IMR-90 (cell line): Measurements from ENCODE around the gene CDC34. TPM values are rescaled to one million over a fixed set of nuclear protein-coding genes. Genes with fewer than 3 reads are reported as not detected.

Experiments used
- ATAC-seq: fragments of 200-7000 bp; cut with Tn5 transposase; 2 replicates; pipeline ENCODE4 v1.9.1; 2020; ENCODE audit warnings: low read depth, mild to moderate bottlenecking, moderate library complexity
- BruUV-seq: library from RNA; stranded (reverse); fragments of 400-500 nt; replicated peaks from 2 replicates; lab custom pipeline; 2021; lab: Mats Ljungman, UMichigan
- CTCF ChIA-PET: fragments of 300-600 bp; formaldehyde crosslinking; extraction: SDS; loops from one replicate; lab custom pipeline; 2021; ENCODE audit warnings: antibody characterized with exemption; lab: Yijun Ruan, JAX
- POLR2A ChIA-PET: fragments of 300-600 bp; sonication (Branson Sonifier 250); formaldehyde crosslinking; loops from one replicate; lab custom pipeline; 2022; ENCODE audit warnings: antibody characterized with exemption; ENCODE audit not compliant: unreplicated experiment; lab: Charles Lee
- DNase-seq: peaks from one replicate; pipeline ENCODE4 v3.0.0; 2013
- H2AFZ ChIP-seq: replicated peaks from 2 replicates; pipeline ENCODE3; 2013; ENCODE audit warnings: low read length, mild to moderate bottlenecking; ENCODE audit not compliant: poor library complexity
- H2AK5ac ChIP-seq: 2 replicates; pipeline ENCODE4 v1.6.1; 2013; ENCODE audit warnings: low read depth, low read length, inconsistent platforms
- H2AK9ac ChIP-seq: replicated peaks from 2 replicates; pipeline ENCODE3; 2013; ENCODE audit warnings: mild to moderate bottlenecking, low read depth, low read length, moderate library complexity; ENCODE audit not compliant: poor library complexity
- H2BK120ac ChIP-seq: 2 replicates; pipeline ENCODE4 v1.6.1; 2013; ENCODE audit warnings: low read depth, low read length, inconsistent platforms
- H2BK15ac ChIP-seq: 3 replicates; pipeline ENCODE4 v1.6.1; 2013; ENCODE audit warnings: low read depth, low read length, inconsistent platforms
- H2BK20ac ChIP-seq: 2 replicates; pipeline ENCODE4 v1.6.1; 2013; ENCODE audit warnings: low read depth, mild to moderate bottlenecking, inconsistent platforms, low read length, moderate library complexity
- H2BK5ac ChIP-seq: 2 replicates; pipeline ENCODE4 v1.6.1; 2013; ENCODE audit warnings: mild to moderate bottlenecking, low read depth, low read length, inconsistent platforms; ENCODE audit not compliant: poor library complexity, severe bottlenecking
- H3K14ac ChIP-seq: replicated peaks from 2 replicates; pipeline ENCODE4 v1.6.1; 2013; ENCODE audit warnings: low read depth, low read length, inconsistent platforms
- H3K18ac ChIP-seq: 2 replicates; pipeline ENCODE4 v1.6.1; 2013; ENCODE audit warnings: low read depth, low read length, control low read depth
- H3K23ac ChIP-seq: 2 replicates; pipeline ENCODE4 v1.6.1; 2013; ENCODE audit warnings: low read depth, low read length, inconsistent platforms
- H3K27ac ChIP-seq: 2 replicates; pipeline ENCODE4 v1.5.1; 2013; ENCODE audit warnings: mild to moderate bottlenecking, control low read depth, low read length; ENCODE audit not compliant: insufficient read depth
- H3K27me3 ChIP-seq: 2 replicates; pipeline ENCODE4 v1.6.1; 2013; ENCODE audit warnings: low read length; ENCODE audit not compliant: control insufficient read depth, insufficient read depth
- H3K36me3 ChIP-seq: 2 replicates; pipeline ENCODE4 v1.6.1; 2013; ENCODE audit warnings: low read length, mixed read lengths; ENCODE audit not compliant: control insufficient read depth, insufficient read depth
- H3K4ac ChIP-seq: 2 replicates; pipeline ENCODE4 v1.6.1; 2013; ENCODE audit warnings: low read depth, low read length, inconsistent platforms
- H3K4me1 ChIP-seq: 2 replicates; pipeline ENCODE4 v1.6.1; 2013; ENCODE audit warnings: low read length, mixed read lengths; ENCODE audit not compliant: control insufficient read depth, insufficient read depth
- H3K4me2 ChIP-seq: 2 replicates; pipeline ENCODE4 v1.6.1; 2013; ENCODE audit warnings: low read depth, mild to moderate bottlenecking, control low read depth, low read length, moderate library complexity
- H3K4me3 ChIP-seq: 2 replicates; pipeline ENCODE4 v1.5.1; 2013; ENCODE audit warnings: low read depth, mild to moderate bottlenecking, control low read depth, low read length, moderate library complexity; ENCODE audit not compliant: insufficient read depth
- H3K56ac ChIP-seq: 2 replicates; pipeline ENCODE4 v1.6.1; 2013; ENCODE audit warnings: low read length, inconsistent platforms; ENCODE audit not compliant: insufficient read depth; ENCODE audit errors: extremely low read depth
- H3K79me1 ChIP-seq, 2 experiments: 2 replicates each; pipeline ENCODE4 v1.6.1; 2013; ENCODE audit warnings: low read length in 2 of 2, inconsistent platforms in 1 of 2, low read depth in 1 of 2
- H3K9ac ChIP-seq: 2 replicates; pipeline ENCODE4 v1.6.1; 2013; ENCODE audit warnings: low read depth, low read length, control low read depth
- H3K9me1 ChIP-seq: 2 replicates; pipeline ENCODE4 v1.6.1; 2013; ENCODE audit warnings: low read length, inconsistent platforms; ENCODE audit not compliant: insufficient read depth
- H3K9me3 ChIP-seq: 2 replicates; pipeline ENCODE4 v1.6.1; 2013; ENCODE audit warnings: low read length; ENCODE audit not compliant: control insufficient read depth, insufficient read depth
- H4K20me1 ChIP-seq: 2 replicates; pipeline ENCODE4 v1.6.1; 2013; ENCODE audit warnings: low read length, inconsistent platforms; ENCODE audit not compliant: insufficient read depth
- H4K5ac ChIP-seq: 2 replicates; pipeline ENCODE4 v1.6.1; 2013; ENCODE audit warnings: mild to moderate bottlenecking, low read depth, low read length, control low read depth
- H4K8ac ChIP-seq, 2 experiments: 2 replicates each; pipeline ENCODE4 v1.6.1; 2013; ENCODE audit warnings: low read depth in 2 of 2, low read length in 2 of 2, control low read depth in 1 of 2, inconsistent platforms in 1 of 2
- H4K91ac ChIP-seq: 2 replicates; pipeline ENCODE4 v1.6.1; 2013; ENCODE audit warnings: low read depth, low read length, inconsistent platforms; ENCODE audit not compliant: insufficient read depth
- MAZ ChIP-seq: IDR thresholded peaks from 2 replicates; pipeline ENCODE4 v1.6.1; 2012; ENCODE audit warnings: low read depth, mild to moderate bottlenecking, low read length, improper control_type of control experiment, moderate library complexity, borderline replicate concordance
- POLR2A ChIP-seq: IDR thresholded peaks from 2 replicates; pipeline ENCODE4 v1.6.1; 2012; ENCODE audit warnings: mild to moderate bottlenecking, low read depth, low read length
- RCOR1 ChIP-seq: IDR thresholded peaks from 2 replicates; pipeline ENCODE4 v1.6.1; 2012; ENCODE audit warnings: mild to moderate bottlenecking, low read length, improper control_type of control experiment; ENCODE audit not compliant: insufficient replicate concordance
- WGBS, 2 experiments: methylation state at CpG; one replicate each; pipeline versions ENCODE4 v1.1.5 to v1.1.7; 2013; ENCODE audit warnings: missing lambda C conversion rate in 2 of 2; ENCODE audit not compliant: insufficient read length in 1 of 2; ENCODE audit errors: extremely low coverage in 2 of 2; 5-methylcytosine and 5-hydroxymethylcytosine counted together
- dilution Hi-C: fragments of 300-500 bp; cut with HindIII; formaldehyde crosslinking; loops from one replicate; pipeline ENCODE4 v1.14.3; 2018; ENCODE audit warnings: low sequenced_read_pairs; ENCODE audit not compliant: unreplicated experiment
- in situ Hi-C: fragments of 300-500 bp; cut with MboI; formaldehyde crosslinking; loops from 3 replicates; pipeline ENCODE4 v1.14.3; 2019; ENCODE audit warnings: low sequenced_read_pairs, inconsistent platforms, mixed read lengths
- intact Hi-C: fragments of 100-400 bp; cut with micrococcal nuclease; formaldehyde crosslinking; loops from 2 replicates; pipeline ENCODE4 v1.10.0; 2022
- polyA plus RNA-seq, 3 experiments: library from polyadenylated mRNA; depleted of rRNA; stranded (reverse); fragments of >200 nt; gene quantifications; 2 replicates each; pipeline ENCODE4 v1.2.3, GENCODE V29; 2012; ENCODE audit warnings: low replicate concordance in 1 of 3
- total RNA-seq: library from RNA; depleted of rRNA; stranded (reverse); fragments of >200 nt; gene quantifications from 2 replicates; pipeline ENCODE4 v1.2.3, GENCODE V29; 2012
- TF ChIP-seq, protein P1 (sequence below): fragments of 150-350 bp; IDR thresholded peaks from 2 replicates; pipeline ENCODE4 v1.6.1; 2017; ENCODE audit warnings: mild to moderate bottlenecking, antibody characterized with exemption, low read length, low read depth

CDC34 gene
- total and polyA plus RNA-seq, 2 of the 4 experiments (the other 2 are of a cell fraction): 35.7 to 68.9 TPM

GRCh38 chr19:555474-555808 is 23.9 kb downstream of the CDC34 start:
- Histone ChIP-seq H3K4me1 (peaks cover 7% of the 10 kb centered on the region; the same call in 1 of the 2 replicates), H4K91ac (no peak overlapping the region), H4K8ac (no peak overlapping the region), H4K5ac (no peak overlapping the region), H2BK15ac (no peak overlapping the region), H2BK5ac (no peak overlapping the region), H2AFZ (no peak overlapping the region), H2BK20ac (no peak overlapping the region), H3K27ac (no peak overlapping the region), H4K20me1 (no peaks in the 10 kb centered on the region), H3K9me3 (no peaks in the 10 kb centered on the region), H2AK5ac (no peak overlapping the region), H3K23ac (no peak overlapping the region), H3K36me3 (no peaks in the 10 kb centered on the region), H3K4me2 (no peak overlapping the region), H3K14ac (no peak overlapping the region), H3K56ac (no peak overlapping the region), H3K4me3 (no peak overlapping the region), H2BK120ac (no peak overlapping the region), H3K9me1 (no peaks in the 10 kb centered on the region), H3K9ac (no peak overlapping the region), H3K27me3 (no peaks in the 10 kb centered on the region), H3K79me1 (no peaks in the 10 kb centered on the region), H3K4ac (no peak overlapping the region), H3K18ac (no peak overlapping the region), H2AK9ac (no peak overlapping the region)
- intact Hi-C loops: no loop called here
- WGBS, 2 experiments: no CpG with 5 or more reads among the region's 14 CpGs
- in situ Hi-C loops: no loop called here
- no peak for ATAC-seq
- DNase-seq: no peak
- no peak for TF ChIP-seq RCOR1
- TF ChIP-seq, protein P1, sequence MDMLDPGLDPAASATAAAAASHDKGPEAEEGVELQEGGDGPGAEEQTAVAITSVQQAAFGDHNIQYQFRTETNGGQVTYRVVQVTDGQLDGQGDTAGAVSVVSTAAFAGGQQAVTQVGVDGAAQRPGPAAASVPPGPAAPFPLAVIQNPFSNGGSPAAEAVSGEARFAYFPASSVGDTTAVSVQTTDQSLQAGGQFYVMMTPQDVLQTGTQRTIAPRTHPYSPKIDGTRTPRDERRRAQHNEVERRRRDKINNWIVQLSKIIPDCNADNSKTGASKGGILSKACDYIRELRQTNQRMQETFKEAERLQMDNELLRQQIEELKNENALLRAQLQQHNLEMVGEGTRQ: no peak
- TF ChIP-seq MAZ: no peak
- no peak for TF ChIP-seq POLR2A
- ChIA-PET CTCF (no interaction called here), POLR2A (no interaction called here)
- dilution Hi-C loops: no loop called here
- no TSS peak for BruUV-seq
